HCT116 (cell line): Measurements from ENCODE around the gene POU3F1. TPM values are rescaled to one million over a fixed set of nuclear protein-coding genes. Genes with fewer than 3 reads are reported as not detected.

ENCODE experiments used
- ATAC-seq: fragments of 200-7000 bp; cut with Tn5 transposase; 2 replicates; pipeline ENCODE4 v1.9.1; 2020; ENCODE audit warnings: mild to moderate bottlenecking, moderate library complexity
- BruUV-seq: library from RNA; stranded (reverse); fragments of 400-500 nt; replicated peaks from 2 replicates; lab custom pipeline; 2021; lab: Mats Ljungman, UMichigan
- CTCF ChIA-PET: fragments of 300-600 bp; sonication (Branson Sonifier 250); formaldehyde crosslinking; loops from one replicate; lab custom pipeline; 2021; ENCODE audit warnings: antibody characterized with exemption; lab: Charles Lee
- POLR2A ChIA-PET: fragments of 300-600, 350-600 bp; sonication (Branson Sonifier 250); formaldehyde crosslinking; loops from one replicate; lab custom pipeline; 2021; ENCODE audit warnings: antibody characterized with exemption; lab: Charles Lee
- RAD21 ChIA-PET, 2 experiments: fragments of 300-600 bp; sonication (Branson Sonifier 250); formaldehyde crosslinking; loops; one replicate each; lab custom pipeline; 2023; ENCODE audit warnings: low total read pairs in 2 of 2; ENCODE audit not compliant: uncharacterized antibody in 2 of 2, unreplicated experiment in 2 of 2, low non-redundant PET in 1 of 2; lab: Charles Lee
- DNase-seq: peaks from one replicate; pipeline ENCODE4 v3.0.0-alpha.2; 2010; ENCODE audit warnings: low read depth, low spot score
- H2AFZ ChIP-seq: fragments of 200-600 bp; shearing (Covaris generic), sonication (generic); 2 replicates; pipeline ENCODE4 v1.6.1; 2017; ENCODE audit warnings: low read depth, mixed run types, mixed read lengths, antibody characterized with exemption, low read length; ENCODE audit not compliant: poor library complexity, severe bottlenecking
- H3K27ac ChIP-seq: 2 replicates; pipeline ENCODE4 v1.5.1; 2012; ENCODE audit warnings: low read depth, low read length
- H3K27me3 ChIP-seq: fragments of 200-600 bp; sonication (generic); 2 replicates; pipeline ENCODE4 v1.6.1; 2016; ENCODE audit warnings: mixed run types, low read length, mixed read lengths; ENCODE audit not compliant: insufficient read depth
- H3K36me3 ChIP-seq, 2 experiments: fragments of 200-500 bp in 1 of 2; fragments of 200-600 bp in 1 of 2; sonication (Bioruptor generic) in 1 of 2; sonication (generic) in 1 of 2; 2 replicates each; pipeline versions ENCODE4 v1.5.1 to v1.6.1; 2014 to 2016; ENCODE audit warnings: low read length in 2 of 2, inconsistent platforms in 1 of 2, mixed read lengths in 1 of 2, mixed run types in 1 of 2; ENCODE audit not compliant: insufficient read depth in 2 of 2, control insufficient read depth in 1 of 2
- H3K4me1 ChIP-seq, 2 experiments: fragments of 200-600 bp in 1 of 2; sonication (generic) in 1 of 2; 2 replicates each; pipeline versions ENCODE4 v1.5.1 to v1.6.1; 2012 to 2017; ENCODE audit warnings: low read length in 2 of 2, inconsistent platforms in 1 of 2, mild to moderate bottlenecking in 1 of 2, mixed read lengths in 1 of 2, mixed run types in 1 of 2, moderate library complexity in 1 of 2; ENCODE audit not compliant: insufficient read depth in 2 of 2, control insufficient read depth in 1 of 2
- H3K4me2 ChIP-seq: fragments of 200-600 bp; sonication (generic); 2 replicates; pipeline ENCODE4 v1.6.1; 2017; ENCODE audit warnings: mixed run types, low read length, mixed read lengths
- H3K4me3 ChIP-seq, 2 experiments: fragments of 200-600 bp in 1 of 2; sonication (generic) in 1 of 2; replicated peaks in 1 of 2; 2 replicates each; pipeline ENCODE4 v1.5.1; 2011 to 2016; ENCODE audit warnings: low read length in 2 of 2, control low read depth in 1 of 2, low read depth in 1 of 2, mild to moderate bottlenecking in 1 of 2, mixed read lengths in 1 of 2, mixed run types in 1 of 2
- H3K79me2 ChIP-seq: fragments of 200-600 bp; sonication (generic); 2 replicates; pipeline ENCODE4 v1.6.1; 2017; ENCODE audit warnings: mild to moderate bottlenecking, mixed run types, low read length, moderate library complexity, mixed read lengths; ENCODE audit not compliant: insufficient read depth
- H3K9ac ChIP-seq: fragments of 200-600 bp; sonication (generic); 2 replicates; pipeline ENCODE4 v1.6.1; 2016; ENCODE audit warnings: low read length, mixed read lengths
- H3K9me2 ChIP-seq: fragments of 200-600 bp; sonication (generic), shearing (Covaris generic); 2 replicates; pipeline ENCODE4 v1.6.1; 2017; ENCODE audit warnings: mixed run types, mild to moderate bottlenecking, moderate library complexity; ENCODE audit not compliant: insufficient read depth
- H3K9me3 ChIP-seq, 2 experiments: fragments of 200-500 bp in 1 of 2; fragments of 200-600 bp in 1 of 2; sonication (Bioruptor generic) in 1 of 2; sonication (generic) in 1 of 2; 2 replicates each; pipeline ENCODE4 v1.6.1; 2014 to 2017; ENCODE audit warnings: low read length in 2 of 2, mixed read lengths in 2 of 2, inconsistent platforms in 1 of 2, low read depth in 1 of 2, mild to moderate bottlenecking in 1 of 2, mixed run types in 1 of 2, moderate library complexity in 1 of 2; ENCODE audit not compliant: control insufficient read depth in 1 of 2, insufficient read depth in 1 of 2
- H4K20me1 ChIP-seq: fragments of 200-600 bp; sonication (generic), shearing (Covaris generic); 2 replicates; pipeline ENCODE4 v1.6.1; 2017; ENCODE audit warnings: mixed run types, mild to moderate bottlenecking, moderate library complexity; ENCODE audit not compliant: insufficient read depth
- ATF3 ChIP-seq: IDR thresholded peaks from 2 replicates; pipeline ENCODE4 v1.6.1; 2012
- CBX3 ChIP-seq: IDR thresholded peaks from 2 replicates; pipeline ENCODE4 v1.6.1; 2012; ENCODE audit warnings: low read depth
- EGR1 ChIP-seq: IDR thresholded peaks from 2 replicates; pipeline ENCODE4 v1.6.1; 2012; ENCODE audit warnings: low read depth
- EZH2 ChIP-seq: fragments of 200-600 bp; sonication (generic); IDR thresholded peaks from 2 replicates; pipeline ENCODE4 v1.6.1; 2017; ENCODE audit warnings: antibody characterized with exemption, mixed run types
- EZH2phosphoT487 ChIP-seq: fragments of 200-600 bp; IDR thresholded peaks from 2 replicates; pipeline ENCODE4 v1.6.1; 2018; ENCODE audit warnings: antibody characterized with exemption, borderline replicate concordance
- SIN3A ChIP-seq: IDR thresholded peaks from 2 replicates; pipeline ENCODE4 v1.6.1; 2012; ENCODE audit warnings: low read depth
- SRF ChIP-seq: IDR thresholded peaks from 2 replicates; pipeline ENCODE4 v1.6.1; 2012; ENCODE audit warnings: low read depth
- intact Hi-C: fragments of 100-400 bp; cut with micrococcal nuclease; formaldehyde crosslinking; loops from 2 replicates; pipeline ENCODE4 v1.10.0; 2022
- total RNA-seq: library from RNA; stranded (reverse); gene quantifications from one replicate; pipeline ENCODE4 v1.2.1, GENCODE V29; 2021; ENCODE audit not compliant: unreplicated experiment
- TF ChIP-seq, protein P1 (sequence below), 3 experiments: fragments of 200-600 bp in 1 of 3; sonication (generic) in 1 of 3; IDR thresholded peaks in 2 of 3; conservative IDR thresholded peaks in 1 of 3; 2 replicates each; pipeline ENCODE4 v1.5.1; 2012 to 2017; ENCODE audit warnings: low read depth in 2 of 3, low read length in 2 of 3, antibody characterized with exemption in 1 of 3, borderline replicate concordance in 1 of 3, control low read depth in 1 of 3, mild to moderate bottlenecking in 1 of 3, mixed read lengths in 1 of 3, mixed run types in 1 of 3, moderate library complexity in 1 of 3; ENCODE audit not compliant: insufficient read depth in 1 of 3

The POU3F1 gene
- total RNA-seq, 1 experiment from 2014 or later, result not detected

DNA sequence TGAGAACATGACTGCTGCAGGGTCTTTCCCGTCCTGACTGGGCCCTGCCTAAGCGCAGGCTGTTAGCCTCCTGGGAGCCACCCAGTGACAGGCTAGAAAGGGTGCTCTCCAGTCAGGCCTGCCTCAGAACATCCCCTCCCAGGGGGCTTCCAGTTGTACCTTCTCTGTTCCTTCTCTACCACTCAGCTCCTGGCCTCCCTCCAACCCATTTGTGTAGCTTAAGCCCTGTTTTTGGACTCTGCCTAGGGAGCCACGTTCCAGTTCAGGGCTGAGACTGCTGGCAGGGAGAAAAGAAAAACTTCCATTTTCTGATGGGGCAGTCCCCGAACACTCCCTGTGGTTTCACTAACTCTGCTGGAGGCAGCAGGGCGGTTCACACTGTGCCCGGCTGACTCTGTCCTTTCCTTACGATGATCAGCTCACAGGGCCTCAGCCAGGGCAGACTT lies 15.3 kb upstream of the POU3F1 start:
- H3K36me3 ChIP-seq, result no peaks in the 10 kb centered on the region
- peaks cover 12 to 27% of the 10 kb centered on the region in 2 experiments for H3K4me1 ChIP-seq
- BruUV-seq, result no TSS peak
- H2AFZ ChIP-seq, result no peak overlapping the region
- H3K9me2 ChIP-seq, result no peaks in the 10 kb centered on the region
- RAD21 ChIA-PET, result no interaction called here
- H4K20me1 ChIP-seq, result no peaks in the 10 kb centered on the region
- H3K4me3 ChIP-seq, result no peak overlapping the region
- no peak overlapping the region for H3K27ac ChIP-seq
- no peak for DNase-seq
- TF ChIP-seq SRF, result no peak
- no peak for TF ChIP-seq EGR1
- TF ChIP-seq, protein P1, sequence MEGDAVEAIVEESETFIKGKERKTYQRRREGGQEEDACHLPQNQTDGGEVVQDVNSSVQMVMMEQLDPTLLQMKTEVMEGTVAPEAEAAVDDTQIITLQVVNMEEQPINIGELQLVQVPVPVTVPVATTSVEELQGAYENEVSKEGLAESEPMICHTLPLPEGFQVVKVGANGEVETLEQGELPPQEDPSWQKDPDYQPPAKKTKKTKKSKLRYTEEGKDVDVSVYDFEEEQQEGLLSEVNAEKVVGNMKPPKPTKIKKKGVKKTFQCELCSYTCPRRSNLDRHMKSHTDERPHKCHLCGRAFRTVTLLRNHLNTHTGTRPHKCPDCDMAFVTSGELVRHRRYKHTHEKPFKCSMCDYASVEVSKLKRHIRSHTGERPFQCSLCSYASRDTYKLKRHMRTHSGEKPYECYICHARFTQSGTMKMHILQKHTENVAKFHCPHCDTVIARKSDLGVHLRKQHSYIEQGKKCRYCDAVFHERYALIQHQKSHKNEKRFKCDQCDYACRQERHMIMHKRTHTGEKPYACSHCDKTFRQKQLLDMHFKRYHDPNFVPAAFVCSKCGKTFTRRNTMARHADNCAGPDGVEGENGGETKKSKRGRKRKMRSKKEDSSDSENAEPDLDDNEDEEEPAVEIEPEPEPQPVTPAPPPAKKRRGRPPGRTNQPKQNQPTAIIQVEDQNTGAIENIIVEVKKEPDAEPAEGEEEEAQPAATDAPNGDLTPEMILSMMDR (IDR thresholded peaks at IDR 0.05 in 2 of 3, conservative IDR thresholded peaks at IDR 0.05 in 1 of 3; ENCODE audit: borderline replicate concordance in 1 of 3, insufficient read depth in 1 of 3, low read depth in 2 of 3, low read length in 2 of 3), result no peak
- no peak for TF ChIP-seq EZH2phosphoT487
- TF ChIP-seq EZH2, result no peak
- TF ChIP-seq CBX3, result no peak
- TF ChIP-seq, all 23 proteins: peak for 0
- no peaks in the 10 kb centered on the region for H3K9me3 ChIP-seq
- H3K27me3 ChIP-seq, result no peaks in the 10 kb centered on the region
- H3K4me2 ChIP-seq, result no peak overlapping the region
- H3K79me2 ChIP-seq, result no peaks in the 10 kb centered on the region
- POLR2A ChIA-PET, result no interaction called here
- no peak overlapping the region for H3K9ac ChIP-seq
- CTCF ChIA-PET, result interaction anchor here (1.6 kb wide), 1 partner anchor 10 kb away, joined by 3 read pairs; no protein-coding TSS in a partner anchor
- intact Hi-C loops, result no loop called here
- no peak for ATAC-seq

DNA sequence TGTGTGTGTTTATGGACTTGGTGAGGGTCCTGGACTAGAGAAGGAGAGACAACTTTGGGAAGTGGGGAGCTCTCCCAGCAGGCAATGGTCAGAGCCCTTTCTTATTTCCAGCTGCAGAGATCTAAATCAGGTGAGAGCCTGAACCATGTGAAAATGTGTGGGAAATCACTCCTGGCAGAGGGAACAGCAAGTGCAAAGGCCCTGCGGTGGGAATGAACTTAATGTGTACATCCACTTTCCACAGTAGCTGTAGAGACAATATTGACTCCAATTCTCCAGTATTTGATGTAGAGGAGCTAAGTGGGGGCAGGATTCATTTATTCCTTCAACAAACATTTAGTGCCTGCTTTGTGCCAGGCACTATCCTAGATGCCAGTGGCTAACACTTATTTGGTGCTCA lies 14.7 kb upstream of the POU3F1 start:
- ATAC-seq (no peak), DNase-seq (no peak)
- ChIA-PET POLR2A (no interaction called here), RAD21 (no interaction called here), CTCF (interaction anchor here (1.6 kb wide), 1 partner anchor 10 kb away, joined by 3 read pairs; no protein-coding TSS in a partner anchor)
- Histone ChIP-seq H4K20me1 (no peaks in the 10 kb centered on the region), H3K27ac (no peak overlapping the region), H3K9me2 (no peaks in the 10 kb centered on the region), H2AFZ (no peak overlapping the region), H3K79me2 (no peaks in the 10 kb centered on the region), H3K36me3 (no peaks in the 10 kb centered on the region), H3K4me2 (no peak overlapping the region), H3K9ac (no peak overlapping the region), H3K9me3 (no peaks in the 10 kb centered on the region), H3K4me3 (no peak overlapping the region), H3K4me1 (peaks cover 12 to 27% of the 10 kb centered on the region in 2 experiments), H3K27me3 (no peaks in the 10 kb centered on the region)
- intact Hi-C loops, result no loop called here
- TF ChIP-seq ATF3, result no peak
- no peak for TF ChIP-seq EZH2
- no peak for TF ChIP-seq SIN3A
- TF ChIP-seq EZH2phosphoT487, result no peak
- BruUV-seq, result no TSS peak
